HG02870 (cell line): Measurements from ENCODE around the gene TCTN1.
"Not testable (repeated sequence)": the region's sequence is repeated elsewhere in the genome, so short reads cannot be mapped to it uniquely, and the experiment has no call there.

Source experiments
- ATAC-seq: cut with Tn5 transposase; IDR thresholded peaks from one replicate; pipeline ENCODE4 v1.9.1; 2021; ENCODE audit warnings: mild to moderate bottlenecking, moderate library complexity; ENCODE audit not compliant: unreplicated experiment

The TCTN1 gene

DNA sequence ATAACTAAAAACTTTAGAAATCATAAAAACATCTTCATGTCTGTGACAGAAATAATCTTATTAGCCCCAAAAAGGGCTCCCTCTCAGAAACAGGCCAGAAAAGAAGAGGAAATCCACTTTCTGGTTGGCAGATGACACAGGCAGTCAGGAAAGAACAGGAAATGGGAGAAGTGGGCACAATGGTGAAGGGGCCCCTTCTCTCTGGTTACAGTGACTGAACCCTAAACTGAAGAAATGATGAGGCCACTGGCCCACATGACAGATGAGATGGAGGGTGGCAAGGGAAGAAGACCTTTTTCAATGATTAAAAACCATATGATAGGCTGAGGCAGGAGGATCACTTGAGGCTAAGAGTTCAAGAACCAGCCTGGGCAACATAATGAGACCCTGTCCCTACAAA lies 21.1 kb downstream of the TCTN1 start:
- no peak for ATAC-seq

DNA sequence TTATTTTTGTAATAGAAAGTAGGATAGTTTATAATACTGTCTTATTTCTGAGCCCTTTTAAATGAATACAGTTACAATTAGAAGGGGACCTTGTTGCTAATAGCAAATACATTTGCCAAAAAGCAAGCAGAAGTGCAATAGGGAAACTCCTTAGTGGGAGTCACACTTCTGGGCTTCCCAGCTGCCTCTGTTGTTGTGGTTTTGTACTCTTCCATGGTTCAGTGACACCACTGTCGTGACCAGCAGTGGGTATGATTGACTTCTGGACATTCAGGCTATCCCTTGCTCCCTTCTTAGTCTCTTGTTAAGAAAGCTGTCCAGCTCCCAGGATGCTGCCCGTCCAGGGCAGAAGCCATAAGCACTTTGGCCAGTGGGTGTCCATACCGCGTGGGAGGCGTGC lies 22.6 kb downstream of the TCTN1 start:
- ATAC-seq: no peak

DNA sequence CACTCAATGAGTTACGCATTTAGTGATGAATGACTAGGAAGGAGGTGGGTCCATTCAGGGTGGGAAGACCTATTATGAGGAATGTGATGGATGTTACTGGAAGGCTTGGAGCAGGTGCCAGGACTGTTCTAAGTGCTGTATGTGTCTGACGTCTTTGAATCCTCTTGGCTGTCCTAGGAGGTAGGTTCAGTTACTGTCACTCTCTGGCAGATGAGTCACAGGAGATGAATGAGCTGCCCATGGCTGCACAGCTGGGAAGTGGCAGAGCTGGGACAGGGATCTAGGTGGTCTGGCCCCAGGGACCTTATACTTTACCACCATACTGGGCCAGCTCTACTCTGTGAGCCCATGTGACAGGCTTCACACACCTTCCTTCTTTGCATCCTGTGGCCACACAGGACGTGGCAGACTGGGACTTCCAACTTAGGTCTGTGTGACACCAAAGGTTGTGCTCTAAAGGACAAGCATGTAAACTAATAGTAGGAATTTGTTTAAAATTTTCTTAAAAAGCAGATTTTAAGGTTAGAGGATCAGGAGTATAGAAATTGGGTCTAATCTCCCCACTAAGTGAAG lies 24.0 kb downstream of the TCTN1 start:
- ATAC-seq: no peak

GRCh38 chr12:110638796-110639195 lies 24.9 kb downstream of the TCTN1 start:
- no peak for ATAC-seq

DNA sequence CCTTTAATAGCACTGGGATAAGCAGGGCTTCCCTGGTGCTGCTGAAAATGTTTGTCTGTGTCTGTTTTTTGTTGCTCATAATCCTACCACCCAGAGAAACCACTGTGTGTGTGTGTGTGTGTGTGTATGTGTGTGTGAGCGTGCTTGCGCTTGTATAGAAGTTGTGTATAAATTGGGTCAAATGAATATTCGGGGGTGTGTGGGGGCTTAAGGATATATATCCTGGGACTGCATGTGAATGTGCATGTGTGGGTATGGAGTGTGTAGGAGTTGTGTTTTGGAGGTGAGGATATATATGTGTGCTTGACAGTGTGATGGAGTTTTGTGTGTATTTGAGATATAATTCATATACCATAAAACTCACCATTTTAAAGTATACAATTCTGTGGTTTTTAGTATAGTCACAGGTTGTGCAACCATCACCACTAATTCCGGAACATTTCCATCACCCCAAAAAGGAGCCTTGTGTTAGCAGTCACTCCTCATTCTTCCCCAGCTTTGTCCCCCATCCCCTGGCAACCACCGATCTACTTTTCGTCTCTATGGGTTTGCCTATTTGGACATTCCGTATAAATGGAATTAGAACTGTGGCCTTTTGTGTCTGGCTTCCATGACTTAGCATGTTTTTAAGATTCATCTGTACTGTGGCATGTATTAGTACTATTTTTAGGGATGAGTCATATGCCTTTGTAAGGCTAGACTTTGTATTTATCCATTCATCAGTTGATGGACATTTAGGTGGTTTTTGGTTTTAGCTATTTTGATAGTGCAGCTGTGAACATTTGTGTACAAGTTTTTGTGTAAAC lies 25.6 kb downstream of the TCTN1 start:
- no peak for ATAC-seq

DNA sequence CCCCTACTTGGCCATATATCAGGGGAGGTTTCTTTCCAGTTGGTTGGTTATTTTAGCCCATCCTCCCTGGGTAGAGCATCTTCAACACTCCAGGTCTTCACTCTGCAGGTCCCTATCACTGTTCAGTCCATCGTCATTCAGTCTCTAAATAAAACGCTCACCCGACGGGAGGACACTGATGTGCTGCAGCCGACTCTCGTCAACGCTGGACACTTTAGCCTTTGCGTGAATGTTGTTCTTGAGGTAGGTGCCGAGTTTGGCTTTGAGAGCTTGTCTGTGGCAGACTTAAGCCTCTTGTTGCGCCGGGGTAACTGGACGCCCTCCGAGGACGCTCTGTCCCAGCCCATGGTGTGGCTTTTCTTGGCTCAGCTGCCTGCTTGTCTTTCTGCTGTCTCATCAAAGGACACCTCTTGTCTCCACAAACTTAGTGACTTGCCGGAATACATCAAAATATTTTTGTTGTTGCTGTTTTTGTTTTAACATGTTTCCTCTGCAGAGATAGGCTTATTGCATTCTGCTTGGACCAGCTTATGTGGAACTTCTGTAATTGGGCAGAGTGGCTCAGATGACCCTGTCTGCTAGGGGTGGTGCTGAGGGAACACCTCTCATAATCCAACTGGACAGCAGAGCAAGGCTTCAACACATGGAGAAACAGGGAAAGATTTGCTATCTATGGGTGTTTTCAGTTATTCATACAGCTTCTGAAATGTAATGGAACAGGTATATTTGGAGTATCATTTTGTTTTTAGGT lies 26.5 kb downstream of the TCTN1 start:
- ATAC-seq: no peak

DNA sequence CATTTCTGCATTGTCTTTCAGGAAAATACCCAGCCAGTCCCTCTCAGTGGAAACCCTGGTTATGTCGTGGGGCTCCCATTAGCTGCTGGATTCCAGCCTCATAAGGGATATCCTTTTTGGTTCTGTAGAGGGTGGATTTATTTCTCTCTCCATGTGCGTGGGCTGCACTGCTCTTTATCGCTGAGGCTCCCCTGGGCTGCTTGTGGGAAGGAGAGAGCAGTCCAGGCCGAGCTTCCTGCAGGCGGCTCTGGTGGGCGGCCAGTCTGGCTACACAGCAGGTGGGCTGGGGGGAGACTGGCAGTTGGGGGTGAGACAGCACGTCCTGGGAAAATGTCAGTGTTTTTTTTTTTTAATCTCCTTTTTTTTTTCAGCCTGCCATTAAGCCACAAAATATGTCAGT lies 27.6 kb downstream of the TCTN1 start:
- no peak for ATAC-seq

DNA sequence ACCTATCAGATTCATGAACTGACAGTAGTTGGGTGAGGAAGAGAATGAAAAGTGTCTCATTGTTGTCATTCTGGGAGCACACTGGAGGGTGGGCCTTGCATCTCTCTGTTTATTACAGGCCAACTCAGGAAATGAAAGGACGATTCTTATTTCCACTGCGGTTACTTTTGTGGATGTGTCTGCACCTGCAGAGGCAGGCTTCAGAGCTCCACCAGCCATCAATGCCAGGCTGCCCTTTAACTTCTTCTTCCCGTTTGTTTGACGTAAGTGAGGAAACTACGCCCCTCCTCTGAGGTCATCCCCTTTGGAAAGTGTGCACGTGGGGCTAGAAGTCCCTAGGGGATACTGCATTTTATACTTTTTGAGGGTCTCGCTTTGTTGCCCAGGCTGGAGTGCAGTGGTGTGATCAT lies 33.7 kb downstream of the TCTN1 start:
- ATAC-seq: no peak

DNA sequence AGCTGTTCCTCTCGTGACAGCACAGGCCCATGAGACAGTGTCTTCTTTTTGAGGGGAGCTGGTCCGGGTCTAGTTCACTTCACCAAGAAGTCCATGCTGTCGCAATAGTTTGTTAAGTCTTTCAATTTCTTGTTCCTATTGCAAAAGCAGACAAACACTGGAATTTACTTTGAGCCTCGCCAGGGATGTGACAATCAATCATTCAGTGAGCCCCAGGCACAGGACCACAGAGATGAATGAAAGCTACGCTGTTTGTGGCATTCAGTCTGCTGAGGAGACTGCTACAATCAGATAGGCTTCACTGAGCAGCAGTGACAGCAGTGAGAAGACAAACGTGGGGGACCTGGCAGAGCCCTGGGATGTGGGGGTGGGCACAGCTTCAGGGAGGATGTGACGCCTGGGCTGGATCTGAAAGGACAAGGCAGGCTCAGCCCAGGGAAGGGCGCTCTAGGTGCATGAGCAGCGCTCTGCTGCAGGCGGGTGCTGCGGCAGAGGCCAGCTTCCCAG lies 35.5 kb downstream of the TCTN1 start:
- no peak for ATAC-seq

- not testable (repeated sequence) for ATAC-seq
Measured at GRCh38 chr12:110654238-110654637, 40.3 kb downstream of the TCTN1 start.

DNA sequence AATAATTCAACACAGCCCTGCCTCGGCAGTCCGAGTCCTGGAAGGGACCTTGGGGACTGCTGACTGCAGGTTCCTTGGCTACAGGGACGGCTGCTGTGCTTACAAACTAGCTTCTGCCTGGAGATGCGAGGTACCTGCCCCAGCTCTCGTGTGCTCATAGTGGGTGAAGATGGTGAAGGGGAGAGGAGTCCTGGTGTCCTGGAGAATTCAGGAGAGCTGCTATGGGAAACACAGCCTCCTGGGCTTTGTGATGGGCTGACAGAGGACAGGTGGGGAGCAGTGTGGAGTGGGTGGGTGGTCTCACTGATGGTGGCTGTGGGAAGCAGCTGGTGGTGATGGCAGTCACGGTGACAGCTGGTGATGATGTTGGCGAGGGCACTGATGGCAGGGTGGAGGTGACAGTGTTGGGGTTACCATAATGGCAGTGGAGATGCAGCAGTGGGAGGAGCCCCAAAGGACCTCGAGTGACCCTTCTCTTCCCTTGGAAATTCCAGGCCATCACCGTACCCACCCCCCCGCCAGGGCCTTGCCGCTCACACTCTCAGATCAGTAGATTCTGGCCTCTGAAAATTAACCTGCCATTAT lies 42.2 kb downstream of the TCTN1 start:
- ATAC-seq: no peak

DNA sequence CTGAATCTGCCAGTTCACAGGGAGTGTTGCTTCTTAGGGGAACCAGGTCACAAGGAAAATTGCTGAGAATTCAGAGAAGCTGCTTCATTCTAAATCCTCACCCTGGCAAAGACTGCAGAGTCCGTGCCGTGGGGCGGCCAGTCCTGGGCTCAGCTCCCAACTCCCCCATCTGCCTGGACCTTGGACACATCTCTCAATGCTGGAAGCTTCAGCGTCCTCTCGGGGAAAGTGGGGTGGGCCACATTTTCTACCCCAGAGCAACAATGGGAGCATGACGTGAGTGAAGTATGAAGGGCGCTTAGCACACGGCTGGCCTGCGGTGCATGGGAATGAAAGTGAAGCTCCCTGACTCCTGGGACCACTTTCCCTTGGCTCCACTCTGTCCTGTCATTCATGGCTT lies 43.8 kb downstream of the TCTN1 start:
- ATAC-seq: no peak

GRCh38 chr12:110658242-110658641 lies 44.3 kb downstream of the TCTN1 start:
- ATAC-seq: no peak

- no peak for ATAC-seq
Measured at GRCh38 chr12:110658878-110659277, 44.9 kb downstream of the TCTN1 start.

- ATAC-seq: peak; percentile 79
Measured at GRCh38 chr12:110661337-110661972, 47.5 kb downstream of the TCTN1 start.

DNA sequence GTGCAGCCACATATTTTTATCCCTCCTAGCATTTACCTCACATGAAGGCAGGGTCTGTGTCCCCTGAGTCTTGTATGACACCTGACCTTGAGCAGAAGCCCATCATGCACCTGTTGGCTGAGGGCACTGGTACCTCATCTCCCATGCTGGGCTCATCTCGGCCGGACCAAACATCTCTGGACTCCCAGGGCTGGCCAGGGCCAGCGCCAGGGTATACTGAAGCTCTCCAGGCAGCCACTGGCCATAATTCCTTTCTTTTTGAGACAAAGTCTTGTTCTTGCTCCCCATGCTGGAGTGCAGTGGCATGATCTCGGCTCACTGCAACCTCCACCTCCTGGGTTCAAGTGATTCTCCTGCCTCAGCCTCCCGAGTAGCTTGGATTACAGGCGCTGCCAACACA lies 53.0 kb downstream of the TCTN1 start:
- ATAC-seq: no peak

- ATAC-seq: no peak
Measured at GRCh38 chr12:110667671-110668070, 53.7 kb downstream of the TCTN1 start.

DNA sequence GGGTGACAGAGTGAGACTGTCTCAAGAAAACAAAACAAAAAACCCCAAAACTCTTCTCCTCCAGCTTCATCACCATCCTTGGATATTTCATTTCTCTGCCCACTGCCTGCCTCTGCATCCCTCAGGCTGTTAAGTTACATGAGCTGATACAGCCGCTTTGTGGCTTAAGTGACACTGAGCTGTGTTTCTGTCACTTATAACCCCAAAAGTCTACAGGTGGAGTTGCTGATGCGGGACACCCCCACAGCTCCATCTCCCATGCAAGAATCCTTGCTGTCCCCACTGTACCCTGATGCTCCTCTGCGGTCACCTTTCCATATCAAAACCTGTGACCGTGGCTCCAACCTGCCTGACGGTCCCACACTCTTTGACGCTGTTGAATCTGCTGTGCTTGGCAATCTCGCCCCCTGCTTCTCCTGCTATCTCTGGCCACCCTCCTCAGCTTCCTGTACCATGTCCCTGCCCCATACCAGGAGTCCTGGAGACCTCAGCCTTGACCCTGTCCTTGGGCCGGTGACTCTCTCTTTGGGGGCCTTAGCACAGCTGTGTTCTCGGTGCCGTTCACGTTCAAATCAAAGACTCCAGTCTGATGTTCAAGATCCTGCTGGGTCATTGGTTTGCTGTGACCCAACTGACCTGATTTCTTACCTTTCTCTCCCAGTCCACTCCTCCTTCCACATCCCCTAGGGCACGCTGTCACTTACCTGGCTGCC lies 54.7 kb downstream of the TCTN1 start:
- ATAC-seq: no peak

GRCh38 chr12:110669193-110669502 lies 55.2 kb downstream of the TCTN1 start:
- no peak for ATAC-seq

GRCh38 chr12:110670161-110670701 lies 56.3 kb downstream of the TCTN1 start:
- ATAC-seq: no peak
